Progenitor cell of endocrine pancreas (in vitro differentiated cells): Measurements from ENCODE around the gene PITPNC1. TPM values are rescaled to one million over a fixed set of nuclear protein-coding genes. Genes with fewer than 3 reads are reported as not detected.
A peak's percentile ranks its signal among the peaks of the same experiment; 100 is the strongest.

Experiments
- DNase-seq: peaks from one replicate; pipeline ENCODE4 v3.0.0; 2021; ENCODE audit warnings: low spot score; ENCODE audit not compliant: unreplicated experiment
- H3K27ac Mint-ChIP-seq: 2 replicates; pipeline ENCODE4 v1.8.0; 2021; ENCODE audit warnings: mild to moderate bottlenecking, moderate library complexity, mixed read lengths
- H3K27me3 Mint-ChIP-seq: 2 replicates; pipeline ENCODE4 v1.8.0; 2021; ENCODE audit warnings: mixed read lengths
- H3K36me3 Mint-ChIP-seq: 2 replicates; pipeline ENCODE4 v1.8.0; 2022; ENCODE audit warnings: mixed read lengths; ENCODE audit not compliant: insufficient read depth
- H3K4me1 Mint-ChIP-seq: 2 replicates; pipeline ENCODE4 v1.8.0; 2021; ENCODE audit warnings: low read depth, mixed read lengths
- H3K4me3 Mint-ChIP-seq: 2 replicates; pipeline ENCODE4 v1.8.0; 2021; ENCODE audit warnings: low read depth, mild to moderate bottlenecking, moderate library complexity, mixed read lengths
- H3K9me3 Mint-ChIP-seq: 2 replicates; pipeline ENCODE4 v1.8.0; 2021; ENCODE audit warnings: low read depth, mixed read lengths
- CTCF ChIP-seq: fragments of 200-600 bp; sonication (generic); IDR thresholded peaks from one replicate; pipeline ENCODE4 v1.5.0; 2021; ENCODE audit warnings: antibody characterized with exemption, mild to moderate bottlenecking; ENCODE audit not compliant: unreplicated experiment
- total RNA-seq: library from RNA; stranded (reverse); gene quantifications from 2 replicates; pipeline ENCODE4 v1.2.1, GENCODE V29; 2021

The PITPNC1 gene
- total RNA-seq, 1 donor from 2014 or later = 53.2 TPM

GRCh38 chr17:67686241-67686640, 309.2 kb downstream of the PITPNC1 start:
- DNase-seq = no peak
- H3K27me3 Mint-ChIP-seq = no peaks in the 10 kb centered on the region
- H3K27ac Mint-ChIP-seq = no peak overlapping the region
- H3K36me3 Mint-ChIP-seq = no peaks in the 10 kb centered on the region
- H3K4me3 Mint-ChIP-seq = no peak overlapping the region
- no peak for TF ChIP-seq CTCF
- no peaks in the 10 kb centered on the region for H3K9me3 Mint-ChIP-seq
- peaks cover 3% of the 10 kb centered on the region for H3K4me1 Mint-ChIP-seq

GRCh38 chr17:67687511-67687910, 310.4 kb downstream of the PITPNC1 start:
- Mint-ChIP-seq H3K27ac (peak overlapping the region; percentile 39), H3K27me3 (no peaks in the 10 kb centered on the region), H3K4me3 (no peak overlapping the region), H3K4me1 (no peaks in the 10 kb centered on the region), H3K9me3 (no peaks in the 10 kb centered on the region), H3K36me3 (peaks cover 5% of the 10 kb centered on the region)
- no peak for DNase-seq
- TF ChIP-seq CTCF = no peak

- H3K4me1 Mint-ChIP-seq = no peaks in the 10 kb centered on the region
- no peaks in the 10 kb centered on the region for H3K27me3 Mint-ChIP-seq
- no peak overlapping the region for H3K27ac Mint-ChIP-seq
- no peak overlapping the region for H3K4me3 Mint-ChIP-seq
- no peaks in the 10 kb centered on the region for H3K9me3 Mint-ChIP-seq
- DNase-seq = peak; percentile 23
- peaks cover 16% of the 10 kb centered on the region for H3K36me3 Mint-ChIP-seq
- peak; percentile 85 for TF ChIP-seq CTCF
These were observed 312.6 kb downstream of the PITPNC1 start for GRCh38 chr17:67689534-67690177.

GRCh38 chr17:67693811-67694210, 316.7 kb downstream of the PITPNC1 start:
- DNase-seq = no peak
- H3K4me1 Mint-ChIP-seq = peaks cover 8% of the 10 kb centered on the region
- no peaks in the 10 kb centered on the region for H3K9me3 Mint-ChIP-seq
- H3K27ac Mint-ChIP-seq = no peak overlapping the region
- no peak overlapping the region for H3K4me3 Mint-ChIP-seq
- no peak for TF ChIP-seq CTCF
- peaks cover 16% of the 10 kb centered on the region for H3K36me3 Mint-ChIP-seq
- H3K27me3 Mint-ChIP-seq = no peaks in the 10 kb centered on the region

- DNase-seq = no peak
- peaks cover 8% of the 10 kb centered on the region for H3K4me1 Mint-ChIP-seq
- no peak overlapping the region for H3K4me3 Mint-ChIP-seq
- H3K36me3 Mint-ChIP-seq = peaks cover 16% of the 10 kb centered on the region
- no peak overlapping the region for H3K27ac Mint-ChIP-seq
- no peaks in the 10 kb centered on the region for H3K27me3 Mint-ChIP-seq
- H3K9me3 Mint-ChIP-seq = no peaks in the 10 kb centered on the region
- TF ChIP-seq CTCF = no peak
These were observed 319.3 kb downstream of the PITPNC1 start for GRCh38 chr17:67696347-67696746.
